SK-N-SH (cell line): Measurements from ENCODE around the gene TCF3.

ENCODE experiments used
- CHD2 ChIP-seq: fragments of 150-350 bp; IDR thresholded peaks from 2 replicates; pipeline ENCODE4 v1.6.1; 2018; ENCODE audit warnings: low read length; ENCODE audit not compliant: partially characterized antibody
- CTCF ChIP-seq: fragments of 200-600 bp; sonication (generic); IDR thresholded peaks from 2 replicates; pipeline ENCODE4 v1.6.1; 2017; ENCODE audit warnings: antibody characterized with exemption, mild to moderate bottlenecking, moderate library complexity
- JUND ChIP-seq: IDR thresholded peaks from 2 replicates; pipeline ENCODE4 v1.4.0; 2012
- MXI1 ChIP-seq: IDR thresholded peaks from 2 replicates; pipeline ENCODE4 v1.6.1; 2012; ENCODE audit warnings: mild to moderate bottlenecking, low read depth, low read length, improper control_type of control experiment
- PBX3 ChIP-seq: IDR thresholded peaks from 2 replicates; pipeline ENCODE4; 2012
- POLR2AphosphoS5 ChIP-seq: IDR thresholded peaks from 2 replicates; pipeline ENCODE4 v1.6.1; 2012; ENCODE audit warnings: low read depth, low read length
- SMC3 ChIP-seq: IDR thresholded peaks from 2 replicates; pipeline ENCODE4 v1.6.1; 2012; ENCODE audit warnings: low read depth, low read length, improper control_type of control experiment
- TAF1 ChIP-seq: IDR thresholded peaks from 2 replicates; pipeline ENCODE4 v1.6.1; 2012; ENCODE audit warnings: low read depth, mild to moderate bottlenecking, low read length, moderate library complexity, borderline replicate concordance
- TEAD4 ChIP-seq: IDR thresholded peaks from 2 replicates; pipeline ENCODE4 v1.4.0; 2012; ENCODE audit warnings: mild to moderate bottlenecking, borderline replicate concordance; ENCODE audit not compliant: insufficient read depth
- YY1 ChIP-seq: IDR thresholded peaks from 2 replicates; pipeline ENCODE4 v1.4.0; 2012; ENCODE audit warnings: low read depth, mild to moderate bottlenecking
- ZBTB33 ChIP-seq: IDR thresholded peaks from 2 replicates; pipeline ENCODE4 v1.4.0; 2012; ENCODE audit warnings: low read depth, borderline replicate concordance

- TF ChIP-seq CTCF (no peak), JUND (no peak), YY1 (no peak), TAF1 (no peak), PBX3 (no peak), CHD2 (no peak), TEAD4 (no peak), SMC3 (no peak), MXI1 (no peak), ZBTB33 (no peak), POLR2AphosphoS5 (no peak)
Observed at GRCh38 chr19:1629256-1629808, 23.1 kb downstream of the TCF3 start.
